H1 (cell line): ENCODE data around the gene POLR2M. TPM values are rescaled to one million over a fixed set of nuclear protein-coding genes. Genes with fewer than 3 reads are reported as not detected.

Source experiments
- CTCF ChIA-PET: fragments of 300-600 bp; sonication (Branson Sonifier 250); formaldehyde crosslinking; loops from one replicate; lab custom pipeline; 2021; ENCODE audit not compliant: partially characterized antibody; lab: Charles Lee
- POLR2A ChIA-PET: fragments of 300-600 bp; sonication (Branson Sonifier 250); formaldehyde crosslinking; loops from one replicate; lab custom pipeline; 2021; ENCODE audit warnings: inconsistent platforms; ENCODE audit not compliant: partially characterized antibody; lab: Charles Lee
- DNase-seq, 2 experiments: peaks; one replicate each; pipeline versions ENCODE4 v3.0.0 to v3.0.0-alpha.2; 2010 to 2022; ENCODE audit warnings: low spot score in 2 of 2, low read depth in 1 of 2, mixed read lengths in 1 of 2
- FAIRE-seq: peaks from 2 replicates; lab custom pipeline; 2011; peaks lifted over from hg19 to GRCh38; lab: Jason Lieb, UNC
- H2AFZ ChIP-seq: 2 replicates; pipeline ENCODE4 v1.8.1; 2012; ENCODE audit warnings: low read length, inconsistent platforms
- H2AK5ac ChIP-seq: 2 replicates; pipeline ENCODE4 v1.6.1; 2013; ENCODE audit warnings: low read depth, low read length
- H2BK120ac ChIP-seq: replicated peaks from 2 replicates; pipeline ENCODE3; 2013; ENCODE audit warnings: low read depth, low read length, inconsistent platforms
- H2BK12ac ChIP-seq: 2 replicates; pipeline ENCODE4 v1.6.1; 2013; ENCODE audit warnings: low read depth, low read length
- H2BK15ac ChIP-seq: 2 replicates; pipeline ENCODE4 v1.6.1; 2013; ENCODE audit warnings: low read length
- H2BK20ac ChIP-seq: 2 replicates; pipeline ENCODE4 v1.6.1; 2013; ENCODE audit warnings: low read length
- H2BK5ac ChIP-seq: 2 replicates; pipeline ENCODE4 v1.6.1; 2013; ENCODE audit warnings: low read depth, low read length
- H3K14ac ChIP-seq: 2 replicates; pipeline ENCODE4 v1.6.1; 2013; ENCODE audit warnings: inconsistent platforms; ENCODE audit not compliant: insufficient read length
- H3K18ac ChIP-seq: 2 replicates; pipeline ENCODE4 v1.6.1; 2013; ENCODE audit warnings: low read length; ENCODE audit errors: extremely low read depth
- H3K23ac ChIP-seq: 2 replicates; pipeline ENCODE4 v1.6.1; 2013; ENCODE audit warnings: inconsistent platforms; ENCODE audit not compliant: insufficient read length
- H3K23me2 ChIP-seq: 2 replicates; pipeline ENCODE4 v1.6.1; 2013; ENCODE audit warnings: low read depth, low read length
- H3K27ac ChIP-seq: 2 replicates; pipeline ENCODE4 v1.6.1; 2011; ENCODE audit warnings: low read depth, low read length, inconsistent platforms
- H3K27me3 ChIP-seq, 4 experiments: replicated peaks in 1 of 4; 1 replicate in 1 of 4; 2 replicates in 3 of 4; pipeline versions ENCODE4 v1.6.1 to v1.8.1; 2011 to 2013; ENCODE audit warnings: low read length in 3 of 4, mild to moderate bottlenecking in 3 of 4, inconsistent platforms in 2 of 4, mixed read lengths in 2 of 4, moderate library complexity in 1 of 4; ENCODE audit not compliant: control insufficient read depth in 3 of 4, insufficient read depth in 3 of 4; ENCODE audit errors: extremely low read depth in 1 of 4
- H3K36me3 ChIP-seq, 4 experiments: 2 replicates each; pipeline versions ENCODE4 v1.6.1 to v1.8.1; 2011 to 2013; ENCODE audit warnings: mild to moderate bottlenecking in 4 of 4, low read length in 3 of 4, moderate library complexity in 2 of 4, control low read depth in 1 of 4, inconsistent platforms in 1 of 4; ENCODE audit not compliant: insufficient read depth in 4 of 4, control insufficient read depth in 2 of 4
- H3K4ac ChIP-seq: replicated peaks from 2 replicates; pipeline ENCODE3; 2013; ENCODE audit warnings: low read length, low read depth, mixed read lengths, inconsistent platforms; ENCODE audit not compliant: insufficient read length
- H3K4me1 ChIP-seq, 4 experiments: replicated peaks in 1 of 4; 1 replicate in 1 of 4; 2 replicates in 3 of 4; pipeline versions ENCODE4 v1.6.1 to v1.8.1; 2011 to 2013; ENCODE audit warnings: low read length in 3 of 4, inconsistent platforms in 2 of 4, mixed read lengths in 1 of 4; ENCODE audit not compliant: insufficient read depth in 4 of 4, control insufficient read depth in 3 of 4
- H3K4me2 ChIP-seq, 2 experiments: 2 replicates each; pipeline versions ENCODE4 v1.6.1 to v1.8.1; 2011 to 2013; ENCODE audit warnings: low read depth in 2 of 2, low read length in 2 of 2, control low read depth in 1 of 2, inconsistent platforms in 1 of 2, mild to moderate bottlenecking in 1 of 2; ENCODE audit not compliant: insufficient read depth in 1 of 2
- H3K4me3 ChIP-seq, 4 experiments: fragments of 200-600, 300-600 bp in 1 of 4; sonication (generic), shearing (Covaris generic), sonication (Bioruptor Twin) in 1 of 4; 2 replicates each; pipeline versions ENCODE4 v1.5.1 to v1.8.1; 2011 to 2016; ENCODE audit warnings: low read length in 4 of 4, low read depth in 3 of 4, control low read depth in 2 of 4, inconsistent platforms in 2 of 4, mild to moderate bottlenecking in 2 of 4, mixed read lengths in 1 of 4, moderate library complexity in 1 of 4; ENCODE audit not compliant: insufficient read depth in 2 of 4; ENCODE audit errors: extremely low read depth in 1 of 4
- H3K56ac ChIP-seq: replicated peaks from 2 replicates; pipeline ENCODE3; 2013; ENCODE audit warnings: low read depth, mild to moderate bottlenecking, mixed read lengths, low read length, inconsistent platforms; ENCODE audit not compliant: insufficient read length
- H3K79me1 ChIP-seq: 2 replicates; pipeline ENCODE4 v1.6.1; 2013; ENCODE audit warnings: low read depth, low read length, control low read depth
- H3K79me2 ChIP-seq, 2 experiments: 2 replicates each; pipeline versions ENCODE4 v1.6.1 to v1.8.1; 2012 to 2013; ENCODE audit warnings: low read length in 2 of 2, mild to moderate bottlenecking in 2 of 2, inconsistent platforms in 1 of 2; ENCODE audit not compliant: insufficient read depth in 2 of 2, control insufficient read depth in 1 of 2
- H3K9ac ChIP-seq, 4 experiments: replicated peaks in 1 of 4; 1 replicate in 1 of 4; 2 replicates in 3 of 4; pipeline versions ENCODE4 v1.6.1 to v1.8.1; 2011 to 2013; ENCODE audit warnings: low read depth in 3 of 4, low read length in 3 of 4, control low read depth in 2 of 4, mild to moderate bottlenecking in 2 of 4, moderate library complexity in 2 of 4, inconsistent platforms in 1 of 4; ENCODE audit errors: extremely low read depth in 1 of 4
- H3K9me3 ChIP-seq, 2 experiments: 2 replicates each; pipeline versions ENCODE4 v1.6.1 to v1.8.1; 2012 to 2013; ENCODE audit warnings: mild to moderate bottlenecking in 2 of 2, moderate library complexity in 2 of 2, control low read depth in 1 of 2, inconsistent platforms in 1 of 2, low read depth in 1 of 2, low read length in 1 of 2, mixed read lengths in 1 of 2; ENCODE audit not compliant: insufficient read depth in 2 of 2
- H4K20me1 ChIP-seq, 2 experiments: replicated peaks in 1 of 2; 2 replicates each; pipeline versions ENCODE3 to v1.8.1; 2011 to 2013; ENCODE audit warnings: inconsistent platforms in 2 of 2, low read length in 2 of 2, mild to moderate bottlenecking in 1 of 2; ENCODE audit not compliant: insufficient read depth in 2 of 2, control insufficient read depth in 1 of 2
- H4K5ac ChIP-seq: 2 replicates; pipeline ENCODE4 v1.6.1; 2013; ENCODE audit warnings: low read length, low read depth, mixed read lengths, inconsistent platforms; ENCODE audit not compliant: insufficient read length
- H4K8ac ChIP-seq: 2 replicates; pipeline ENCODE4 v1.8.0; 2013; ENCODE audit warnings: mild to moderate bottlenecking, moderate library complexity, low read length, inconsistent platforms; ENCODE audit not compliant: insufficient read depth; ENCODE audit errors: extremely low read depth
- H4K91ac ChIP-seq: replicated peaks from 2 replicates; pipeline ENCODE3; 2013; ENCODE audit warnings: low read length, mixed read lengths, inconsistent platforms; ENCODE audit not compliant: insufficient read length
- ASH2L ChIP-seq: fragments of 200-600, 300-600 bp; sonication (generic); IDR thresholded peaks from one replicate; pipeline ENCODE4 v1.7.1; 2017; ENCODE audit warnings: low read length
- BRCA1 ChIP-seq: IDR thresholded peaks from 2 replicates; pipeline ENCODE4 v1.6.1; 2012; ENCODE audit warnings: low read depth, low read length, improper control_type of control experiment
- CHD1 ChIP-seq: IDR thresholded peaks from 2 replicates; pipeline ENCODE4 v1.6.1; 2012; ENCODE audit warnings: low read depth, low read length, improper control_type of control experiment
- GTF2F1 ChIP-seq: IDR thresholded peaks from 2 replicates; pipeline ENCODE4 v1.6.1; 2012; ENCODE audit warnings: low read depth, low read length, improper control_type of control experiment, borderline replicate concordance
- HDAC6 ChIP-seq: IDR thresholded peaks from one replicate; pipeline ENCODE4 v1.7.1; 2012; ENCODE audit warnings: low read depth, mild to moderate bottlenecking, inconsistent platforms, low read length, moderate library complexity
- JUND ChIP-seq: IDR thresholded peaks from 2 replicates; pipeline ENCODE4 v1.6.1; 2011; ENCODE audit warnings: mild to moderate bottlenecking, improper control_type of control experiment, low read length
- KDM5A ChIP-seq: fragments of 200-600 bp; IDR thresholded peaks from 2 replicates; pipeline ENCODE4 v1.7.1; 2012; ENCODE audit warnings: mild to moderate bottlenecking, low read length, inconsistent platforms, mixed read lengths
- PHF8 ChIP-seq: fragments of 200-600 bp; sonication (generic); conservative IDR thresholded peaks from 2 replicates; pipeline ENCODE4 v1.7.1; 2012; ENCODE audit warnings: low read depth, mild to moderate bottlenecking, inconsistent platforms, low read length, moderate library complexity
- POLR2A ChIP-seq, 2 experiments: IDR thresholded peaks; 1 replicate in 1 of 2; 2 replicates in 1 of 2; pipeline ENCODE4 v1.6.1; 2011; ENCODE audit warnings: low read depth in 2 of 2, low read length in 2 of 2, mild to moderate bottlenecking in 2 of 2; ENCODE audit errors: control extremely low read depth in 1 of 2
- SIRT6 ChIP-seq: IDR thresholded peaks from one replicate; pipeline ENCODE4 v1.7.1; 2012; ENCODE audit warnings: low read length, inconsistent platforms
- SP1 ChIP-seq: IDR thresholded peaks from 2 replicates; pipeline ENCODE4 v1.6.1; 2011; ENCODE audit warnings: low read depth, low read length
- WGBS, 2 experiments: shearing (Covaris generic) in 1 of 2; methylation state at CpG; one replicate each; pipeline versions ENCODE4 v1.1.6 to v1.1.7; 2013 to 2015; ENCODE audit warnings: low lambda C conversion rate in 2 of 2, mixed read lengths in 2 of 2, inconsistent platforms in 1 of 2, low coverage in 1 of 2, missing lambda C conversion rate in 1 of 2; ENCODE audit not compliant: insufficient replicate concordance in 2 of 2, insufficient coverage in 1 of 2, insufficient read length in 1 of 2; ENCODE audit errors: extremely low coverage in 1 of 2, missing lambda C conversion rate in 1 of 2; 5-methylcytosine and 5-hydroxymethylcytosine counted together
- polyA plus RNA-seq, 7 experiments: library from polyadenylated mRNA; depleted of rRNA in 3 of 7; stranded (reverse) in 5 of 7; unstranded in 2 of 7; fragments of >200 nt in 5 of 7; fragments of 200-250 nt in 2 of 7; gene quantifications; 1 replicate in 5 of 7; 2 replicates in 1 of 7; 4 replicates in 1 of 7; pipeline versions ENCODE4 v1.2.1 to v1.2.3, GENCODE V29; 2011 to 2013; ENCODE audit warnings: missing spikeins in 2 of 7, mixed read lengths in 2 of 7
- total RNA-seq: library from RNA; stranded (reverse); fragmentation: NEBNext Ultra II Directional; extraction: Animal tissue kit (Norgen Biotek cat#: 25700); gene quantifications from 2 replicates; pipeline ENCODE4 v1.2.1, GENCODE V29; 2021
- TF ChIP-seq, protein P1 (sequence below), 3 experiments: IDR thresholded peaks; 1 replicate in 2 of 3; 2 replicates in 1 of 3; pipeline versions ENCODE4 v1.5.1 to v1.6.1; 2011; ENCODE audit warnings: low read length in 3 of 3, mild to moderate bottlenecking in 3 of 3, inconsistent platforms in 2 of 3, low read depth in 1 of 3, moderate library complexity in 1 of 3; ENCODE audit not compliant: insufficient read depth in 1 of 3; ENCODE audit errors: control extremely low read depth in 1 of 3
- TF ChIP-seq, protein P2 (sequence below): IDR thresholded peaks from 2 replicates; pipeline ENCODE4 v1.6.1; 2011; ENCODE audit warnings: low read depth, mild to moderate bottlenecking, low read length; ENCODE audit not compliant: insufficient read depth

POLR2M gene
- total and polyA plus RNA-seq, 2 of the 8 experiments (the other 6 are each of a cell fraction or from before 2014, with no cell fraction given) = 32.7 to 55.1 TPM

DNA sequence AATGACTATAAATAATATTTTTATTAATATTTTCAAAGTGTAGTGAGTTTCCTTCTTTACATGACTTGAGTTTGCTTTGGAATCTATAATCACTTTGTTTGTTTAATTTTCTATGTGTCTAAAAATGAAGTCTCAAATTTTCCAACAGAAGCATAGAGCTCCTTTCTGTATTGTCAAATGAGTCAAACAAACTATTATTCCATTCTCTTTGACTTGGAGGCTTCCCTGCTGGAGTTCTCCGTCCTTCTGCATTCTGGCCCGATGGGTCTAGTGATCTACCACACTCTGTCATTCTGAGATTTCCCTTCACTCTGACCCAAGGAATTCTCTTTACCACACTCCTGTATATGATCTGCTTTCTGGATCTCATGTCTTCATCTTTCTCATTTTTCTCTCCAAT, 30.1 kb downstream of the POLR2M start:
- no peak overlapping the region for H2BK12ac ChIP-seq
- no peak overlapping the region for H4K5ac ChIP-seq
- H4K20me1 ChIP-seq = no peaks in the 10 kb centered on the region
- no peak overlapping the region for H2AK5ac ChIP-seq
- H2AFZ ChIP-seq = no peak overlapping the region
- H2BK20ac ChIP-seq = no peak overlapping the region
- no peaks in the 10 kb centered on the region for H3K79me1 ChIP-seq
- H3K56ac ChIP-seq = no peak overlapping the region
- no peak overlapping the region for H3K4ac ChIP-seq
- no peaks in the 10 kb centered on the region for H3K36me3 ChIP-seq
- ChIA-PET CTCF (interaction anchor here (0.7 to 27.9 kb wide), 3 partner anchors 10 to 334 kb away, joined by 3 to 530 read pairs (median 165); no protein-coding TSS in a partner anchor), POLR2A (interaction anchor here (1.1 kb wide), 1 partner anchor 32 kb away, joined by 4 read pairs; no protein-coding TSS in a partner anchor)
- H3K27ac ChIP-seq = no peak overlapping the region
- no peak overlapping the region for H4K8ac ChIP-seq
- no peak overlapping the region for H3K9ac ChIP-seq
- H3K9me3 ChIP-seq = no peaks in the 10 kb centered on the region
- no peaks in the 10 kb centered on the region for H3K27me3 ChIP-seq
- H2BK5ac ChIP-seq = no peak overlapping the region
- no peak overlapping the region for H3K18ac ChIP-seq
- no peak overlapping the region for H3K4me3 ChIP-seq
- H3K14ac ChIP-seq = no peak overlapping the region
- H3K79me2 ChIP-seq = no peaks in the 10 kb centered on the region
- peaks cover 0 to 5% (median 0%) of the 10 kb centered on the region in 4 experiments; a peak in 1 of 7 replicates for H3K4me1 ChIP-seq
- no peak overlapping the region for H4K91ac ChIP-seq
- FAIRE-seq (no peak), DNase-seq (no peak)
- H3K23me2 ChIP-seq = no peaks in the 10 kb centered on the region
- no peak overlapping the region for H2BK120ac ChIP-seq
- 88% methylated on average over 2 of the region's 2 CpGs; no CpG with 5 or more reads in 1 of the 2 experiments for WGBS, 2 experiments
- H2BK15ac ChIP-seq = no peak overlapping the region
- H3K4me2 ChIP-seq = no peak overlapping the region
- no peak overlapping the region for H3K23ac ChIP-seq
- TF ChIP-seq JUND (no peak), BRCA1 (no peak), ASH2L (no peak), KDM5A (no peak), POLR2A (IDR thresholded peaks at IDR 0.05; ENCODE audit: control extremely low read depth in 1 of 2, low read depth in 2 of 2, low read length in 2 of 2) (no peak), CHD1 (no peak), PHF8 (no peak), GTF2F1 (no peak), SP1 (no peak), HDAC6 (no peak), SIRT6 (no peak)
- TF ChIP-seq, protein P1, sequence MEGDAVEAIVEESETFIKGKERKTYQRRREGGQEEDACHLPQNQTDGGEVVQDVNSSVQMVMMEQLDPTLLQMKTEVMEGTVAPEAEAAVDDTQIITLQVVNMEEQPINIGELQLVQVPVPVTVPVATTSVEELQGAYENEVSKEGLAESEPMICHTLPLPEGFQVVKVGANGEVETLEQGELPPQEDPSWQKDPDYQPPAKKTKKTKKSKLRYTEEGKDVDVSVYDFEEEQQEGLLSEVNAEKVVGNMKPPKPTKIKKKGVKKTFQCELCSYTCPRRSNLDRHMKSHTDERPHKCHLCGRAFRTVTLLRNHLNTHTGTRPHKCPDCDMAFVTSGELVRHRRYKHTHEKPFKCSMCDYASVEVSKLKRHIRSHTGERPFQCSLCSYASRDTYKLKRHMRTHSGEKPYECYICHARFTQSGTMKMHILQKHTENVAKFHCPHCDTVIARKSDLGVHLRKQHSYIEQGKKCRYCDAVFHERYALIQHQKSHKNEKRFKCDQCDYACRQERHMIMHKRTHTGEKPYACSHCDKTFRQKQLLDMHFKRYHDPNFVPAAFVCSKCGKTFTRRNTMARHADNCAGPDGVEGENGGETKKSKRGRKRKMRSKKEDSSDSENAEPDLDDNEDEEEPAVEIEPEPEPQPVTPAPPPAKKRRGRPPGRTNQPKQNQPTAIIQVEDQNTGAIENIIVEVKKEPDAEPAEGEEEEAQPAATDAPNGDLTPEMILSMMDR (IDR thresholded peaks at IDR 0.05; ENCODE audit: control extremely low read depth in 1 of 3, insufficient read depth in 1 of 3, low read depth in 1 of 3, low read length in 3 of 3) = no peak
- TF ChIP-seq, protein P2, sequence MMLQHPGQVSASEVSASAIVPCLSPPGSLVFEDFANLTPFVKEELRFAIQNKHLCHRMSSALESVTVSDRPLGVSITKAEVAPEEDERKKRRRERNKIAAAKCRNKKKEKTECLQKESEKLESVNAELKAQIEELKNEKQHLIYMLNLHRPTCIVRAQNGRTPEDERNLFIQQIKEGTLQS = no peak
